Non-pigmented ciliary epithelial cell (primary cell): ENCODE data around the gene PLCB1.

Experiments
- DNase-seq: peaks from one replicate; pipeline ENCODE4 v3.0.0-alpha.2; 2010; ENCODE audit warnings: low read depth

Gene PLCB1

GRCh38 chr20:8891039-8891438 lies 759.0 kb downstream of the PLCB1 start:
- no peak for DNase-seq

DNA sequence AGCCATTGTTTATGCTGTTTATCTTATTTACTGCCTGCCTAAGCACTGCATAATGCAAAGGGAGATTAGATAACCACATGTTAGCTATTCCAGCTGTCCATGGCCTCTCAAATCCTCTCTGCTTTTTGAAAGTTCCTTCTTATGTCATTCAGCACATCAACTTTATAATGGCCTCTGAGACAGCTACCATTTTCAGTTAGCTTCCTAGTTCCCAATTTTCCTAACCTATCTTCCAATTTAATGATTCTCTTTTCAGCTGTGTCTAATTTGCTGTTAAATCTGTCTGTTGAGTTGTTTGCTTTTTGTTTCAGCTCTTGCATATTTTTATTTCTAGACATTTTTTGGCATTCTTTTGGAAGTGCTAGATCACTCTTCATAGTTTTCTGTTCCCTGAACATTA lies 763.4 kb downstream of the PLCB1 start:
- DNase-seq = no peak

DNA sequence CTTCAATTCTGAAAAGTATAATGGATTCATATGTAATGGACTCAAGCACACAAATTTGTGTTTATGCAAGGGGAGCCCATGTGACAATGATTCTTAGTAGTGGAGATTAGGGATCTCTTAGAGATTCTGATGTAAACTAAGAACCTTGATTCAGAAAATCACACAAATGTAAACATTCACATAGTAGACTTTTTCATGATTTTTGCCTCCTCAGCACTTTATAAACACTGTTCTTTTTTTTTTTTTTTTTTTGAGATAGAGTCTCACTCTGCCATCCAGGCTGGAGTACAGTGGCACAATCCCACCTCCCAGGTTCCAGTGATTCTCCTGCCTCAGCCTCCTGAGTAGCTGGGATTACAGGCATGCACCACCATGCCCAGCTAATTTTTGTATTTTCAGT lies 766.8 kb downstream of the PLCB1 start:
- DNase-seq = no peak

- no peak for DNase-seq
Observed at GRCh38 chr20:8901237-8902025, 769.4 kb downstream of the PLCB1 start.

DNA sequence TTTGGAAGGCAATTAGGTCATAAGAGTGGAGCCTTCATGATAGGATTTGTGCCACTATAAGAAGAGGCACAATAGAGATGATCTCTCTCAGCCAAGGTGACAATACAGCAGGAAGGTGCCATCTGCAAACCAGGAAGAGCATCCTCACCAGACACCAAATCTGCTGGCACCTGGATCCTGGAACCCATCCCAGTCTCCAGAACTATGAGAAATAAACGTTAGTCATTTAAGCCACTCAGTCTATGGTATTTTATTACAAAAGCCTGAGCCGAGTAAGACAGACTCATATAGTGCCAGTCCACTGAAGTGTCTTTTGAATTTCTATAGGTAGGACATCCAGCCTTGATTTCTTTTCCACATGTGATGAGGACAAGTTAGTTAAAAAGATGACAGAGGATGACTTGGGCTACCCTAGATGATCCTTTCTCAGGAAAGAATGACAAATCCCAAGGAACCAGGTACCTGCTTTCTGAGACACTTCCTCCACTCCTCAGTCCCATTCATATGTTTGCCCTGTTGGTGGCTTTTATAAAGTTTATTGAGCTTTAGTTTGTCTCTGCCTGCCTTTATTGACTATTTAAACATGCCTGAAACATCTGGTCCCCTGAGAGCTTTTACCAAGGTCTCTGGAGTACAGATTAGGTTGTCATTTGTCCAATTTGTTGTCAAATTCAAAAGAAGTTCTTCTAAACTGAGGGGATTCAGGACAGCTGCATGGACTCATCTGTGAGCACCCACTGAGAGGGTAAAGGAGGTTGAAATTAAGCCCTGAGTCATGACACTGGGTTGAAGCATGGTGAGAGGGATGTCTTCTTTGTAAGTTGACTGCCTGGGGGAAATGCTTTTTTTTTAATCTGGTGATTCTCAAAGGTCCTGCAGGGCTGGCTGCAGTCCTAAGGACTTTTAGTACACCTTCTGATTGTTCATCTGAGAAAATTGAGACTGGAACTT lies 771.9 kb downstream of the PLCB1 start:
- DNase-seq = no peak

- no peak for DNase-seq
Observed at GRCh38 chr20:8909596-8909995, 777.5 kb downstream of the PLCB1 start.

- no peak for DNase-seq
Observed at GRCh38 chr20:8912096-8912495, 780.0 kb downstream of the PLCB1 start.

DNA sequence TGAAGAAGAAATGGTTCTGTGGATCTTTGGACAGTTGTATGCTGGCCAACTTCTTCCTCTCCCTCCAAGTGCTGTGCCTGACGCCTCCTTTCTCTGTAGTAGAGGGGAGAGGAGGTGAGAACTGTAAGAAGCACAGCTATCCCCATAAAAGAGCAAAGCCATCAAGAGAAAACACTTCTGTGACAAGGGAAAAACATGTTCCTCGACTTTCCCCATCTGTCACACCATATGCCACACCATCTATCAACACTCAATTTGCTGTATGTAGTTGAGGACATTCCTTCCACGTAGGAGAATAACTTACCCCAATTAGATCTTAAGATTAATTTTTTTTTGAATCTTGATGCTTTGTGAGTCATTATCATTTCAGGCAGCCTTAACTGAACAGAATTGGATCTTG lies 780.7 kb downstream of the PLCB1 start:
- no peak for DNase-seq

DNA sequence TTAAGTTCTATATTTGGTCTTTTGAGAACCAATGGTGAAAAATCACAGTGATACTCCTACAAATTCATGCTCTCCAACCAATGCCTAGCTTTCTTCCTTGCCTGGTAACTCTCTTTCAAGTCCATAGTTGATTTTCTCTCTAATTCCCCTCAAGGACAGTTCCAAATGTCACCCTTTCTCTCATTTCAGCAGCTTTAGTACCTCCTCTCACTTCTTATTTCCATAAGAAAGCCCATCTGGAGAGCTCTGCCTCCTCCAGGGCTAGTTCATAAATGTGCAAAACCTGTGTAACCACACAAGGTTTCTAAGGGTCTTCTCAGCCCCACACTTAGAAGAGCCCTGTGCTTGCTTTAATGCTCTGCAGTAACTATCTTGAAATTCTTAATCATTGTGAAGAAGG lies 781.4 kb downstream of the PLCB1 start:
- DNase-seq = no peak

- no peak for DNase-seq
Observed at GRCh38 chr20:8914421-8914820, 782.4 kb downstream of the PLCB1 start.

DNA sequence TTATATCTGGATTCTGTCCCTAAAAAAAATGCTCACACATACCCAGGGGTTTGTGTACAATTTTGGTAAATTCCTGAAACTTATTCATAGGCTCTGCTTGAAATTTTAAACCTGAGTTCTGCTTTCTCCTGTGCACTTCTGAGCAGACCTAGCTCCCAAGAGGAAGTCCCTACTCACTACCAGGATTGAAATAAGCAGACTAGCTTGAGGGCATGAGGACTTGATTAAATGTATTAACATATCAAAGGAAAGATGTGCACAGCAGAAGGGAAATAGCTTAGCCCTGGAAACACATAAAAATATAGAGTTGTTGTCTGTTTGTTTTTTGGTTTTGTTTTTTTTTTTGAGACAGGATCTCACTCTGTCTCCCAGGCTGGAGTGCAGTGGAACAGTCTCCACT lies 785.0 kb downstream of the PLCB1 start:
- DNase-seq = no peak

- no peak for DNase-seq
Observed at GRCh38 chr20:8918145-8918544, 786.1 kb downstream of the PLCB1 start.

DNA sequence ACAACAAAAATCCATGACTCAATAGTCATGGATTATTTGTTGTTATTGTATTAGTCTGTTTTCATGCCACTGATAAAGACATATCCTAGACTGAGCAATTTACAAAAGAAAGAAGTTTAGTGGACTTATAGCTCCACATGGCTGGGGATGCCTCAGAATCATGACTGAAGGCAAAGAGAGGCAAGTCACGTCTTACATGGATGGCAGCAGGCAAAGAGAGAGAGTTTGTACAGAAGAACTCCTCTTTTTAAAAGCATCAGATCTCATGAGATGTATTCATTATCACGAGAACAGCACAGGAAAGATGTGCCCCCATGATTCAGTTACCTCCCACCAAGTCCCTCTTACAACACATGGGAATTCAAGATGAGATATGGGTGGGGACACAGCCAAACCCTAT lies 792.5 kb downstream of the PLCB1 start:
- no peak for DNase-seq

- no peak for DNase-seq
Observed at GRCh38 chr20:8930726-8931125, 798.7 kb downstream of the PLCB1 start.

GRCh38 chr20:8932192-8933165 lies 800.4 kb downstream of the PLCB1 start:
- peak; percentile 81 for DNase-seq

DNA sequence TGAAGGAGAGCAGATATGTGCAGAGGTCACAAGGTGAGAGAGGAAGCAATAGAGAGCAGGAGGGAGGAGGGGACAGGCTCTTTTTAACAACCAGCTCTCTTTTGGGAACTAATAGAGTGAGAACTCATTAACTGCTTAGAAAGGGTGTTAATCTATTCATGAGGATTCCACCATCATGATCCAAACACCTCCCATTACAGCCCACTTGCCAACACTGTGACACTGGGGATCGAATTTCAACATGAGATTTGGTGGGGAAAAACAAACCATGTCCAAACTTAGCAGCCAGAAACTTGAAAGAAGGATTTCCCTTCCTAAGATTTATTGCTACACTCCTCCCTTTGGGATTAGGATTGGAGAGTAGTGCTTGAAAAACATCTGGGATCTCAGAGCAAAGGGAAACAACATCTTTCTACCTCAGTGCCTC lies 801.3 kb downstream of the PLCB1 start:
- no peak for DNase-seq

GRCh38 chr20:8934362-8934761 lies 802.3 kb downstream of the PLCB1 start:
- no peak for DNase-seq
